ENCODE measurements around the gene ARHGAP24. TPM values are rescaled to one million over a fixed set of nuclear protein-coding genes. Genes with fewer than 3 reads are reported as not detected.

The ARHGAP24 gene
- total RNA-seq, 1 experiment from 2014 or later = 1.3 TPM

GRCh38 chr4:85774000-85774399 lies 299.1 kb downstream of the ARHGAP24 start:
- 0 out of 2 replicates have a peak, but pooled peaks cover 3% of the 10 kb centered on the region for H3K9me2 ChIP-seq (ENCODE audit: insufficient read depth)
- no peaks in the 10 kb centered on the region for H3K27me3 ChIP-seq (ENCODE audit: insufficient read depth, low read length)
- H3K9ac ChIP-seq (ENCODE audit: low read length) = no peak overlapping the region
- no peaks in the 10 kb centered on the region for H3K36me3 ChIP-seq (ENCODE audit: control insufficient read depth in 1 of 2, insufficient read depth in 2 of 2, low read length in 2 of 2)
- H3K27ac ChIP-seq (ENCODE audit: low read depth, low read length) = no peak overlapping the region
- H3K4me3 ChIP-seq (replicated peaks in 1 of 2; ENCODE audit: low read depth in 1 of 2, low read length in 2 of 2) = no peak overlapping the region
- no peak overlapping the region for H3K4me2 ChIP-seq (ENCODE audit: low read length)
- POLR2A ChIA-PET = no interaction called here
- no peaks in the 10 kb centered on the region for H4K20me1 ChIP-seq (ENCODE audit: insufficient read depth)
- RAD21 ChIA-PET (ENCODE audit: low non-redundant PET in 1 of 2, low total read pairs in 2 of 2, uncharacterized antibody in 2 of 2, unreplicated experiment in 2 of 2) = no interaction called here
- no peak overlapping the region for H2AFZ ChIP-seq (ENCODE audit: low read depth, low read length, poor library complexity, severe bottlenecking)
- DNase-seq (ENCODE audit: low read depth, low spot score) (no peak), ATAC-seq (no peak)
- no peaks in the 10 kb centered on the region for H3K9me3 ChIP-seq (ENCODE audit: control insufficient read depth in 1 of 2, insufficient read depth in 1 of 2, low read depth in 1 of 2, low read length in 2 of 2)
- CTCF ChIA-PET = interaction anchor here (1.3 kb wide), 1 partner anchor 23 kb away, joined by 3 read pairs; no protein-coding TSS in a partner anchor
- H3K4me1 ChIP-seq (ENCODE audit: control insufficient read depth in 1 of 2, insufficient read depth in 2 of 2, low read length in 2 of 2) = peaks cover 0 to 10% of the 10 kb centered on the region in 2 experiments; a peak in 1 of 4 replicates
- TF ChIP-seq REST (IDR thresholded peaks at IDR 0.05; ENCODE audit: low read depth) (no peak), TCF7L2 (IDR thresholded peaks at IDR 0.05; ENCODE audit: borderline replicate concordance, extremely low read depth, insufficient read depth, insufficient read length) (peak; percentile 69), RAD21 (IDR thresholded peaks at IDR 0.05; ENCODE audit: low read depth) (no peak), ZNF274 (IDR thresholded peaks at IDR 0.05; ENCODE audit: low read depth, low read length) (no peak)
- H3K79me2 ChIP-seq (ENCODE audit: insufficient read depth, low read length) = no peaks in the 10 kb centered on the region
- intact Hi-C loops (cut with micrococcal nuclease) = no loop called here
- BruUV-seq (replicated peaks) = no TSS peak

GRCh38 chr4:85774489-85774888 lies 299.5 kb downstream of the ARHGAP24 start:
- H3K9me3 ChIP-seq (ENCODE audit: control insufficient read depth in 1 of 2, insufficient read depth in 1 of 2, low read depth in 1 of 2, low read length in 2 of 2) = no peaks in the 10 kb centered on the region
- no peaks in the 10 kb centered on the region for H3K79me2 ChIP-seq (ENCODE audit: insufficient read depth, low read length)
- no peaks in the 10 kb centered on the region for H3K27me3 ChIP-seq (ENCODE audit: insufficient read depth, low read length)
- CTCF ChIA-PET = interaction anchor here (1.3 kb wide), 1 partner anchor 23 kb away, joined by 3 read pairs; no protein-coding TSS in a partner anchor
- POLR2A ChIA-PET = no interaction called here
- no peak overlapping the region for H3K4me3 ChIP-seq (replicated peaks in 1 of 2; ENCODE audit: low read depth in 1 of 2, low read length in 2 of 2)
- peaks cover 0 to 10% of the 10 kb centered on the region in 2 experiments; a peak in 1 of 4 replicates for H3K4me1 ChIP-seq (ENCODE audit: control insufficient read depth in 1 of 2, insufficient read depth in 2 of 2, low read length in 2 of 2)
- H2AFZ ChIP-seq (ENCODE audit: low read depth, low read length, poor library complexity, severe bottlenecking) = no peak overlapping the region
- no peak overlapping the region for H3K4me2 ChIP-seq (ENCODE audit: low read length)
- H3K9me2 ChIP-seq (ENCODE audit: insufficient read depth) = 0 out of 2 replicates have a peak, but pooled peaks cover 3% of the 10 kb centered on the region
- H3K27ac ChIP-seq (ENCODE audit: low read depth, low read length) = no peak overlapping the region
- no peak for ATAC-seq
- H3K36me3 ChIP-seq (ENCODE audit: control insufficient read depth in 1 of 2, insufficient read depth in 2 of 2, low read length in 2 of 2) = no peaks in the 10 kb centered on the region
- DNase-seq (ENCODE audit: low read depth, low spot score) = no peak
- intact Hi-C loops (cut with micrococcal nuclease) = no loop called here
- H4K20me1 ChIP-seq (ENCODE audit: insufficient read depth) = no peaks in the 10 kb centered on the region
- RAD21 ChIA-PET (ENCODE audit: low non-redundant PET in 1 of 2, low total read pairs in 2 of 2, uncharacterized antibody in 2 of 2, unreplicated experiment in 2 of 2) = no interaction called here
- no TSS peak for BruUV-seq (replicated peaks)
- H3K9ac ChIP-seq (ENCODE audit: low read length) = no peak overlapping the region
- TF ChIP-seq CEBPB (IDR thresholded peaks at IDR 0.05; ENCODE audit: low read depth) (no peak), CBX3 (IDR thresholded peaks at IDR 0.05; ENCODE audit: low read depth) (no peak), MAX (IDR thresholded peaks at IDR 0.05) (no peak), YY1 (IDR thresholded peaks at IDR 0.05; ENCODE audit: extremely low read depth, insufficient replicate concordance, low read depth, low read length) (no peak), ZNF274 (IDR thresholded peaks at IDR 0.05; ENCODE audit: low read depth, low read length) (no peak), ZFX (IDR thresholded peaks at IDR 0.05) (no peak), CTCF (IDR thresholded peaks at IDR 0.05 in 2 of 3, conservative IDR thresholded peaks at IDR 0.05 in 1 of 3; ENCODE audit: borderline replicate concordance in 1 of 3, insufficient read depth in 1 of 3, low read depth in 2 of 3, low read length in 2 of 3) (no peak)
